ENCODE results near the gene PRAMEF5.
"Not testable (repeated sequence)": the region's sequence is repeated elsewhere in the genome, so short reads cannot be mapped to it uniquely, and the experiment has no call there.

Gene PRAMEF5

GRCh38 chr1:13253898-13254297 is at the start of gene PRAMEF5:
Gene PRAMEF5, plus strand, starts transcription at chr1:13254198. Its CDS starts 5,071 bp downstream, at chr1:13259269.
- DNase-seq (ENCODE audit: low read depth, low spot score); in situ Hi-C loops (cut with HindIII; ENCODE audit: low sequenced_read_pairs); H3K4me3 ChIP-seq (ENCODE audit: low read depth, low read length): not testable (repeated sequence)

- DNase-seq (ENCODE audit: low read depth, low spot score); H3K4me3 ChIP-seq (ENCODE audit: low read depth, low read length); in situ Hi-C loops (cut with HindIII; ENCODE audit: low sequenced_read_pairs): not testable (repeated sequence)
Observed at GRCh38 chr1:13208712-13209111, 45.3 kb upstream of the PRAMEF5 start.

DNA sequence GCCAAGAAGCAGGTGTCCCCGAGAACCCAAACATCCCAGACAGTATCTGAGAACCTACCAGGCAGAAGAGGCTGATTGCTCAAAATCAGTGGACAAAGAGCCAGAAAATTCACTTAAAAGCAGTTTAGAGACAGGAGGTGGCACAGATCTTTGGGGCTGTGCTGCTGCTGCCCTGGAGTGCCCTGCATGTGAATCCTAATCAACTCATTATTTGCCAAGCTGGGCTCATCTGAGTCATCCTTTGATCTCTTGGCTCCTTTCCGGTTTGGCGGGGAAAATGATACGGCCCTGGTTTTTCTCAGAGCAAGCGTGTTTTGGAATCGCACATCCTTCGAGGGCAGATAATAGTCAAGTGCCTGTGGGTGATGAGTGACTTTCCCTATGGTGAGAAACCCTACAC is 37.4 kb upstream of the PRAMEF5 start:
- DNase-seq (ENCODE audit: low read depth, low spot score); H3K4me3 ChIP-seq (ENCODE audit: low read depth, low read length); in situ Hi-C loops (cut with HindIII; ENCODE audit: low sequenced_read_pairs): not testable (repeated sequence)

DNA sequence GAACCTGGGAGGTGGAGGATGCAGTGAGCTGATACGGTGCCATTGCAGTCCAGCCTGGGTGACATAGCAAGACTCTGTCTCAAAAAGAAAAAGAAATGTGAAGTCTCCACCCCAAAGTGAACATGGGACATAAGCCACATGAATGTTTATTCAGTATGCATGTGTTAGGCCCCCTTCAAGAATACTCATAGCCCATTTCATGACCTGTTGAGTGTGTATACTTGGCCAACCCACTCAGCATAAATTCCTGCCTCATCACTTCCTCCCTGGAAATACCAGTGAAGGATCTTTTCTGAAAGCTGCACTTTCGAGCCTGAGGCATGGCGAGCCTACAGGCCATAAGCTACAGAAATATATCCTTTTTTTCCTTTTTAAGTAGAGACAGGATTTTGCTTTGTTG is 34.8 kb upstream of the PRAMEF5 start:
- DNase-seq (ENCODE audit: low read depth, low spot score); in situ Hi-C loops (cut with HindIII; ENCODE audit: low sequenced_read_pairs); H3K4me3 ChIP-seq (ENCODE audit: low read depth, low read length): not testable (repeated sequence)

- in situ Hi-C loops (cut with HindIII; ENCODE audit: low sequenced_read_pairs); H3K4me3 ChIP-seq (ENCODE audit: low read depth, low read length); DNase-seq (ENCODE audit: low read depth, low spot score): not testable (repeated sequence)
Observed at GRCh38 chr1:13222788-13223187, 31.2 kb upstream of the PRAMEF5 start.

GRCh38 chr1:13224480-13225060 is 29.4 kb upstream of the PRAMEF5 start:
- TF ChIP-seq, protein P1, sequence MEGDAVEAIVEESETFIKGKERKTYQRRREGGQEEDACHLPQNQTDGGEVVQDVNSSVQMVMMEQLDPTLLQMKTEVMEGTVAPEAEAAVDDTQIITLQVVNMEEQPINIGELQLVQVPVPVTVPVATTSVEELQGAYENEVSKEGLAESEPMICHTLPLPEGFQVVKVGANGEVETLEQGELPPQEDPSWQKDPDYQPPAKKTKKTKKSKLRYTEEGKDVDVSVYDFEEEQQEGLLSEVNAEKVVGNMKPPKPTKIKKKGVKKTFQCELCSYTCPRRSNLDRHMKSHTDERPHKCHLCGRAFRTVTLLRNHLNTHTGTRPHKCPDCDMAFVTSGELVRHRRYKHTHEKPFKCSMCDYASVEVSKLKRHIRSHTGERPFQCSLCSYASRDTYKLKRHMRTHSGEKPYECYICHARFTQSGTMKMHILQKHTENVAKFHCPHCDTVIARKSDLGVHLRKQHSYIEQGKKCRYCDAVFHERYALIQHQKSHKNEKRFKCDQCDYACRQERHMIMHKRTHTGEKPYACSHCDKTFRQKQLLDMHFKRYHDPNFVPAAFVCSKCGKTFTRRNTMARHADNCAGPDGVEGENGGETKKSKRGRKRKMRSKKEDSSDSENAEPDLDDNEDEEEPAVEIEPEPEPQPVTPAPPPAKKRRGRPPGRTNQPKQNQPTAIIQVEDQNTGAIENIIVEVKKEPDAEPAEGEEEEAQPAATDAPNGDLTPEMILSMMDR (IDR thresholded peaks at IDR 0.05; ENCODE audit: low read depth, low read length), result no peak
- H3K4me3 ChIP-seq (ENCODE audit: low read depth, low read length), result no peak overlapping the region
- no peak for DNase-seq (ENCODE audit: low read depth, low spot score)
- in situ Hi-C loops (cut with HindIII; ENCODE audit: low sequenced_read_pairs), result no loop called here

GRCh38 chr1:13225675-13226204 is 28.3 kb upstream of the PRAMEF5 start, which contains the start of gene PRAMEF18:
Gene PRAMEF18, minus strand, starts transcription at chr1:13226154. Its CDS starts 48 bp downstream, at chr1:13226106.
- DNase-seq (ENCODE audit: low read depth, low spot score); H3K4me3 ChIP-seq (ENCODE audit: low read depth, low read length); in situ Hi-C loops (cut with HindIII; ENCODE audit: low sequenced_read_pairs): not testable (repeated sequence)

DNA sequence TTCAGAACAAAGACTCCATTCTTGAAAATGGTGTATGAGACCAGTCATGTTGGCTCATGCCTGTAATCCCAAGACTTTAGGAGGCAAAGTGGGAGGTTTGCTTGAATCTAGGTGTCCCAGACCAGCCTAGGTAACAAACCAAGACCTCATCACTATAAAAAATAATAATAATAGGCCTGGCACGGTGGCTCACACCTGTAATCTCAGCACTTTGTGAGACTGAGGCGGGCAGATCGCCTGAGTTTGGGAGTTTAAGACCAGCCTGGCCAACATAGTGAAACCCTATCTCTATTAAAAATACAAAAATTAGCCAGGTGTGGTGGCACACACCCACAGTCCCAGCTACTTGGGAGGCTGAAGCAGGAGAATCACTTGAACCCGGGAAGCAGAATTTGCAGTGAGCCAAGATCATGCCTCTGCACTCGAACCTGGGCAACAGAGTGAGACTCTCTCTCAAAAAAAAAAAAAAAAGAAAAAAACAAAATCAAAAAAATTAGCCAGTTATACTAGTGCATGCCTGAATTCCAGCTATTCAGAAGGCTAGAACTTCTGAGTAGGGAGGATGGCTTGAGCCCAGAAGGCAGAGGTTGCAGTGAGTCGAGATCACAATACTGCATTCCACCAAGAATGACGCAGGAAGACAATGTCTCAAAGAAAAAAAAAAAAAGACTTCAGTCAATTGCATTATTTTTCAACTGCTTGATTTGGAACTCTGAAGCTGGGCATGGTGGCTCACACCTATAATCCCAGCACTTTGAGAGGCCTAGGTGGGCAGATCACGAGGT is 26.5 kb upstream of the PRAMEF5 start:
- in situ Hi-C loops (cut with HindIII; ENCODE audit: low sequenced_read_pairs); DNase-seq (ENCODE audit: low read depth, low spot score); H3K4me3 ChIP-seq (ENCODE audit: low read depth, low read length): not testable (repeated sequence)

GRCh38 chr1:13228343-13228781 is 25.6 kb upstream of the PRAMEF5 start:
- TF ChIP-seq, protein P1 (IDR thresholded peaks at IDR 0.05; ENCODE audit: low read depth, low read length), result no peak
- H3K4me3 ChIP-seq (ENCODE audit: low read depth, low read length), result no peak overlapping the region
- in situ Hi-C loops (cut with HindIII; ENCODE audit: low sequenced_read_pairs), result no loop called here
- no peak for DNase-seq (ENCODE audit: low read depth, low spot score)

DNA sequence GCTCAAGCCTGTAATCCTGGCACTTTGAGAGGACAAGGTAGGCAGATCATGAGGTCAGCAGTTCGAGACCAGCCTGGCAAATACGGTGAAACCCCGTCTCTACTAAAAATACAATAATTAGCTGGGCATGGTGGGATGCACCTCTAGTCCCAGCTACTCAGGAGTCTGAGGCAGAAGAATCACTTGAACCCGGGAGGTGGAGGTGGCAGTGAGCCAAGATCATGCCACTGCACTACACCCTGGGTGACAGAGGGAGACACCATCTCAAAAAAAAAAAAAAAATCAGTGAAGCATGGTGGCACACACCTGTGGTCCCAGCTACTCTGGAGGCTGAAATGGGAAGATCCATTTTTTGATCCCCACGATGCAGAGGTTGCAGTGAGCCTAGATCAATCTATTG is 23.9 kb upstream of the PRAMEF5 start:
- DNase-seq (ENCODE audit: low read depth, low spot score); in situ Hi-C loops (cut with HindIII; ENCODE audit: low sequenced_read_pairs): not testable (repeated sequence)

DNA sequence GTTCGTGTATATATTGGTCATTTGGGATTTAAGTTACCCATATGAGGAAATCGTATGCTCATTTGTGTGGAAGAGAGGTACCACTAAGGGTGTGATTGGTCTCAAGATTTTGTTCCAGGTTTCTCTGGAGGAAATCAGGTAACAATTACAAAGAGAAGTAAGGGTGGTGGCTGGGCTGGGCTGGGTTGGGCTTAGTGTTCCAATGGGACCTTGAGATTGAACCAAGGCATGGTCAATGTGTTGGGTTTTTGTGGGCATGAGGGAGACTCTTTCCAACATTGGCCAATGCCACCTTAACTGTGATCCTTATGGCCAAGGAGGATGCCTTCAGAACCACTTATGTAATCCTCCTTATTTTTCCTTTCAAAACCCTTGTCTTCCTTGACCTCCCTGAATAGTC is 23.4 kb upstream of the PRAMEF5 start:
- H3K4me3 ChIP-seq (ENCODE audit: low read depth, low read length); DNase-seq (ENCODE audit: low read depth, low spot score); in situ Hi-C loops (cut with HindIII; ENCODE audit: low sequenced_read_pairs): not testable (repeated sequence)

More for the DNA sequence above, 23.9 kb upstream of the PRAMEF5 start:
- not testable (repeated sequence) for H3K4me3 ChIP-seq (ENCODE audit: low read depth, low read length)

DNA sequence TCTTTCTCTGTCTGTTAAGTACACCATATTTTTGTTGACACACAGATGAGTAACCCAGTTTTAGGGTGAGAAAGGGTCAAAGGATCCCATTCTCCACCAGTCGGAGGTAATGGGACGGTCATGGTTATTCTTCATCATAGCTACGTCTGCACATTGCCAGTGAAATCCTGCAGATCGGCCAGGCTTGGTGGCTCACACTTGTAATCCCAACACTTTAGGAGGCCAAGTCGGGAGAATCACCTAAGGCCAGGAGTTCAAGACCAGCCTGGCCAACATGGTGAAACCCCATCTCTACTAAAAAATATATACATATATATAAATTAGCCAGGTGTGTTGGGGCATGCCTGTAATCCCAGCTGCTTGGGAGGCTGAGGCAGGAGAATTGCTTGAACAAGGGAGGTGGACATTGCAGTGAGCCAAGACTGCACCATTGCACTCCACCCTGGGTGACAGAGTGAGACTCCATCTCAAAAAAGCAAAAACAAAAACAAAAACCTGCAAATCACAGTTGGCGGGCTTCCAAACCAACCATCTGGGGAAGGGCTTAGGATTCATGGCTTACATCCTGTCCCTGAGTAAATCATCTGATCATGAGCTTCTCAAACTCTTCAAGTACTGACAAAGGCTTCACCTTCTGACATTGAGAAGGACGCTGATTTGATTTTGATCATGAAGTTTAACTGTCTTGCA is 22.8 kb upstream of the PRAMEF5 start:
- in situ Hi-C loops (cut with HindIII; ENCODE audit: low sequenced_read_pairs); H3K4me3 ChIP-seq (ENCODE audit: low read depth, low read length); DNase-seq (ENCODE audit: low read depth, low spot score): not testable (repeated sequence)

DNA sequence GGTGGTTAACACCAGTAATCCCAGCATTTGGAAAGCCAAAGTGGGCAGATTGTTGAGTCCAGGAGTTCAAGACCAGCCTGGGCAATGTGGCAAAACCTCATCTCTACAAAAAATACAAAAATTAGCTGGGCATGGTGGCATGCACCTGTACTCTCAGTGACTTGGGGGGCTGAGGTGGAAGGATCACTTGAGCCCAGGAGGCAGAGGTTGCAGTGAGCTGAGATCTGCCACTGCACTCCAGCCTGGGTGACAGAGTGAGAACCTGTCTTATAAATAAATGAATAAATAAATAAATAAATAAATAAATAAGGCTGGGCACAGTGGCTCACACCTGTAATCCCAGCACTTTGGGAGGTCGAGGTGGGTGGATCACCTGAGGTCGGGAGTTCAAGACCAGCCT is 21.9 kb upstream of the PRAMEF5 start:
- H3K4me3 ChIP-seq (ENCODE audit: low read depth, low read length); in situ Hi-C loops (cut with HindIII; ENCODE audit: low sequenced_read_pairs); DNase-seq (ENCODE audit: low read depth, low spot score): not testable (repeated sequence)

- H3K4me3 ChIP-seq (ENCODE audit: low read depth, low read length); in situ Hi-C loops (cut with HindIII; ENCODE audit: low sequenced_read_pairs); DNase-seq (ENCODE audit: low read depth, low spot score): not testable (repeated sequence)
Observed at GRCh38 chr1:13234057-13234456, 19.9 kb upstream of the PRAMEF5 start.

GRCh38 chr1:13237572-13237971 is 16.4 kb upstream of the PRAMEF5 start:
- not testable (repeated sequence) for DNase-seq (ENCODE audit: low read depth, low spot score); H3K4me3 ChIP-seq (ENCODE audit: low read depth, low read length)

More at GRCh38 chr1:13237572-13237971, 16.4 kb upstream of the PRAMEF5 start:
- in situ Hi-C loops (cut with HindIII; ENCODE audit: low sequenced_read_pairs), result not testable (repeated sequence)

All from astrocyte of the spinal cord (primary cell).